HEK293 (cell line): ENCODE data around the gene INPP5B.

Source experiments
- CTCF ChIA-PET: fragments of 350-600 bp; formaldehyde crosslinking; extraction: SDS; loops from one replicate; lab custom pipeline; 2021; ENCODE audit warnings: antibody characterized with exemption; lab: Yijun Ruan, JAX
- POLR2A ChIA-PET: fragments of 300-600 bp; formaldehyde crosslinking; extraction: SDS; loops from one replicate; lab custom pipeline; 2020; ENCODE audit warnings: antibody characterized with exemption, inconsistent platforms; lab: Yijun Ruan, JAX
- H3K27ac ChIP-seq: fragments of 200-500 bp; sonication (Bioruptor generic); 2 replicates; pipeline ENCODE4 v1.5.1; 2014; ENCODE audit warnings: low read depth, low read length, control low read depth, inconsistent platforms; ENCODE audit errors: extremely low read depth
- H3K36me3 ChIP-seq, 2 experiments: fragments of 200-500 bp in 1 of 2; sonication (Bioruptor generic) in 1 of 2; 1 replicate in 1 of 2; 2 replicates in 1 of 2; pipeline ENCODE4 v1.5.1; 2014 to 2017; ENCODE audit warnings: inconsistent platforms in 2 of 2, low read length in 2 of 2; ENCODE audit not compliant: control insufficient read depth in 2 of 2, insufficient read depth in 1 of 2
- H3K4me1 ChIP-seq: fragments of 200-500 bp; sonication (Bioruptor generic); 2 replicates; pipeline ENCODE4 v1.5.1; 2014; ENCODE audit warnings: mild to moderate bottlenecking, low read length, inconsistent platforms; ENCODE audit not compliant: control insufficient read depth, insufficient read depth
- H3K4me3 ChIP-seq: 2 replicates; pipeline ENCODE4 v1.5.1; 2011; ENCODE audit warnings: low read depth, mild to moderate bottlenecking, control low read depth, low read length, moderate library complexity
- H3K9me3 ChIP-seq: fragments of 200-500 bp; sonication (Bioruptor generic); 2 replicates; pipeline ENCODE4 v1.5.1; 2014; ENCODE audit warnings: low read depth, low read length, inconsistent platforms; ENCODE audit not compliant: control insufficient read depth, insufficient read depth
- KLF1 ChIP-seq: fragments of 450-650 bp; formaldehyde crosslinking; IDR thresholded peaks from 2 replicates; pipeline ENCODE4 v1.5.1; 2016; ENCODE audit warnings: missing biosample characterization, missing genetic modification characterization
- KLF8 ChIP-seq: fragments of 450-650 bp; formaldehyde crosslinking; IDR thresholded peaks from 2 replicates; pipeline ENCODE4 v1.5.1; 2016; ENCODE audit warnings: missing biosample characterization, missing genetic modification characterization
- MEIS1 ChIP-seq: sonication (generic); formaldehyde crosslinking; IDR thresholded peaks from 2 replicates; pipeline ENCODE4 v1.8.1; 2022; ENCODE audit warnings: missing genetic modification reagents, mild to moderate bottlenecking, borderline replicate concordance
- OSR2 ChIP-seq: fragments of 450-650 bp; formaldehyde crosslinking; IDR thresholded peaks from 2 replicates; pipeline ENCODE4 v1.5.1; 2016; ENCODE audit warnings: missing biosample characterization, missing genetic modification characterization
- REPIN1 ChIP-seq: fragments of 450-650 bp; formaldehyde crosslinking; IDR thresholded peaks from 2 replicates; pipeline ENCODE4 v1.5.1; 2017; ENCODE audit warnings: missing biosample characterization, missing genetic modification characterization, low read depth
- SALL2 ChIP-seq: fragments of 450-650 bp; formaldehyde crosslinking; IDR thresholded peaks from 2 replicates; pipeline ENCODE4 v1.5.0; 2017; ENCODE audit warnings: missing biosample characterization, mild to moderate bottlenecking, missing genetic modification characterization, borderline replicate concordance
- TCF7L2 ChIP-seq: IDR thresholded peaks from 2 replicates; pipeline ENCODE4 v1.6.1; 2011; ENCODE audit warnings: low read depth, mild to moderate bottlenecking, inconsistent platforms, low read length, moderate library complexity, borderline replicate concordance
- TRIM28 ChIP-seq: IDR thresholded peaks from 2 replicates; pipeline ENCODE4 v1.6.1; 2011; ENCODE audit warnings: low read length, control low read depth, borderline replicate concordance
- YY1 ChIP-seq: fragments of 450-650 bp; formaldehyde crosslinking; IDR thresholded peaks from 2 replicates; pipeline ENCODE4 v1.5.1; 2018; ENCODE audit warnings: missing biosample characterization, missing genetic modification characterization
- ZBTB17 ChIP-seq: fragments of 450-650 bp; formaldehyde crosslinking; IDR thresholded peaks from 2 replicates; pipeline ENCODE4 v1.5.1; 2016; ENCODE audit warnings: missing biosample characterization, missing genetic modification characterization
- ZBTB44 ChIP-seq: fragments of 450-650 bp; IDR thresholded peaks from 2 replicates; pipeline ENCODE4 v1.5.1; 2018; ENCODE audit warnings: missing biosample characterization, mild to moderate bottlenecking, missing genetic modification characterization
- ZNF132 ChIP-seq: fragments of 450-650 bp; formaldehyde crosslinking; IDR thresholded peaks from 2 replicates; pipeline ENCODE4 v1.5.1; 2017; ENCODE audit warnings: missing biosample characterization, missing genetic modification characterization, borderline replicate concordance
- ZNF138 ChIP-seq: fragments of 450-650 bp; formaldehyde crosslinking; IDR thresholded peaks from 2 replicates; pipeline ENCODE4 v1.5.1; 2016; ENCODE audit warnings: missing biosample characterization, missing genetic modification characterization, borderline replicate concordance
- ZNF169 ChIP-seq: fragments of 450-650 bp; formaldehyde crosslinking; IDR thresholded peaks from 2 replicates; pipeline ENCODE4 v1.5.1; 2016; ENCODE audit warnings: missing biosample characterization, missing genetic modification characterization
- ZNF211 ChIP-seq: fragments of 450-650 bp; formaldehyde crosslinking; IDR thresholded peaks from 2 replicates; pipeline ENCODE4 v1.5.1; 2016; ENCODE audit warnings: low read depth, missing biosample characterization, missing genetic modification characterization
- ZNF214 ChIP-seq: fragments of 450-650 bp; formaldehyde crosslinking; IDR thresholded peaks from 2 replicates; pipeline ENCODE4 v1.5.1; 2017; ENCODE audit warnings: missing biosample characterization, mild to moderate bottlenecking, missing genetic modification characterization, borderline replicate concordance
- ZNF239 ChIP-seq: fragments of 450-650 bp; formaldehyde crosslinking; IDR thresholded peaks from 2 replicates; pipeline ENCODE4 v1.5.1; 2016; ENCODE audit warnings: missing biosample characterization, missing genetic modification characterization
- ZNF473 ChIP-seq: fragments of 450-650 bp; formaldehyde crosslinking; IDR thresholded peaks from 2 replicates; pipeline ENCODE4 v1.5.1; 2017; ENCODE audit warnings: missing biosample characterization, missing genetic modification characterization
- ZNF600 ChIP-seq: fragments of 450-650 bp; formaldehyde crosslinking; IDR thresholded peaks from 2 replicates; pipeline ENCODE4 v1.5.1; 2016; ENCODE audit warnings: missing biosample characterization, missing genetic modification characterization
- ZNF623 ChIP-seq: fragments of 450-650 bp; formaldehyde crosslinking; IDR thresholded peaks from 2 replicates; pipeline ENCODE4 v1.5.1; 2016; ENCODE audit warnings: missing biosample characterization, missing genetic modification characterization
- ZNF654 ChIP-seq: fragments of 450-650 bp; formaldehyde crosslinking; IDR thresholded peaks from 2 replicates; pipeline ENCODE4 v1.5.1; 2016; ENCODE audit warnings: low read depth, missing biosample characterization, missing genetic modification characterization
- ZNF677 ChIP-seq: fragments of 450-650 bp; IDR thresholded peaks from 2 replicates; pipeline ENCODE4 v1.5.0; 2018; ENCODE audit warnings: missing biosample characterization, mild to moderate bottlenecking, missing genetic modification characterization, moderate library complexity
- ZNF701 ChIP-seq: fragments of 450-650 bp; formaldehyde crosslinking; IDR thresholded peaks from 2 replicates; pipeline ENCODE4 v1.5.1; 2016; ENCODE audit warnings: missing biosample characterization, missing genetic modification characterization
- ZNF76 ChIP-seq: fragments of 450-650 bp; formaldehyde crosslinking; IDR thresholded peaks from 2 replicates; pipeline ENCODE4; 2016; ENCODE audit warnings: low read depth, missing biosample characterization, missing genetic modification characterization, borderline replicate concordance
- TF ChIP-seq, protein P1 (sequence below): fragments of 450-650 bp; formaldehyde crosslinking; IDR thresholded peaks from 2 replicates; pipeline ENCODE4 v1.5.1; 2016; ENCODE audit warnings: missing biosample characterization, missing genetic modification characterization
- TF ChIP-seq, protein P2 (sequence below): fragments of 450-650 bp; formaldehyde crosslinking; IDR thresholded peaks from 2 replicates; pipeline ENCODE4 v1.5.0; 2017; ENCODE audit warnings: missing biosample characterization, missing genetic modification characterization, borderline replicate concordance

Gene INPP5B

DNA sequence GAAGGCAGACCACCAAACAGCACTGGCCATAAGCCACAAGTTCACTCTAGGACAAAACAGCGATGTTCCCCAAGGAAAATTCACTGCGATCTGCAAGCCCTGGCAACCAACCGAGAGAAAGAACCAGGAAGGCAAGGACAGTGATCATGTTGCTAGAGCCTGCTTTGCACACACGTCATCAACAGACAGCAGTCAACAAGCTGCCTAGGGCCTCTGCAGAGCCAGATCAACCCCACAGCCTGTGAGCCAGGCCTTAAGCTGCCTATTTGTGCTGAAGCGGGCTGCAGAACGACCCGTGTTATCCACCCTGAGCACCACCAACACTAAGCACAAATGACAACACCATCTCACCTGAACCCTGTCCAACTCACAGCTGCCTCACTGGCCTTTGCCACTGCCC is 132.6 kb downstream of the INPP5B start:
- Histone ChIP-seq H3K4me1 (peaks cover 1% of the 10 kb centered on the region; the same call in 1 of the 2 replicates), H3K9me3 (no peaks in the 10 kb centered on the region), H3K27ac (no peak overlapping the region), H3K36me3 (peaks cover 6 to 73% of the 10 kb centered on the region in 2 experiments; a peak in 2 of 3 replicates), H3K4me3 (no peak overlapping the region)
- ChIA-PET CTCF (no interaction called here), POLR2A (no interaction called here)
- TF ChIP-seq ZNF600 (tag by site-specific recombination) (peak; percentile 62), OSR2 (tag by site-specific recombination) (no peak)

DNA sequence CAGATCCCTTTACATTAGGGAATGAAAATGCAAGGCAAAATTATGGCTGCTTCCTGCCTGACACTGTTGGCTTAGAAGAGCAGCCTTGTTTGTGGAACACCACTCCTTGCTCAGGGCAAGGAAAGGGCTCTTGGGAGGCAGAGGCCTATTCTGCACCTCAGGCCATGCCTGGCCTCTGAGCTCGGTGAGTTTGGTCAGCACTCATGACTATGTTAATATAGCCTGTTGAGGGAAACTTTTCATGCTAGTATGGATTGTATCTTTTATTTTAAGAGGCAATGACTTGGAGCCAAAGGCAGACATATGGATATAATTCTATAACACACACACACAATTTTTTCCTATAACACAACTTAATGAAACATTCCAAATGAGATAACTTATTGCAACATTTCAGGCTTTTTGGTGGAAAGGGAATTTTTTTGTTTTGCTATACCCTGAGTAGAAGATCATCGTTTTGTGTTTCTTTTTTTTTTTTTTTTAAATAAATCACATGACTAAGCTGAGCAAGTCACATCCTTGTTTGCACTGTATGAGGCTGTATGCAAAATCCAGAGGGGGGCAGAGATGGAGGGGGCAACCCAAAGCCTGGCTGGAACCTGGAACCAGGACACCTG is 133.2 kb downstream of the INPP5B start:
- H3K4me1 ChIP-seq: peaks cover 3% of the 10 kb centered on the region; the same call in 1 of the 2 replicates
- ChIA-PET POLR2A (no interaction called here), CTCF (no interaction called here)
- TF ChIP-seq ZBTB44 (no peak), SALL2 (tag by site-specific recombination) (no peak), ZNF138 (tag by site-specific recombination) (no peak), ZNF473 (no peak), ZNF701 (tag by site-specific recombination) (no peak), KLF8 (tag by site-specific recombination) (no peak), ZNF239 (tag by site-specific recombination) (no peak), MEIS1 (CRISPR knock-in tag) (no peak), REPIN1 (no peak), ZNF76 (no peak), ZNF654 (tag by site-specific recombination) (no peak)
- TF ChIP-seq, protein P1, sequence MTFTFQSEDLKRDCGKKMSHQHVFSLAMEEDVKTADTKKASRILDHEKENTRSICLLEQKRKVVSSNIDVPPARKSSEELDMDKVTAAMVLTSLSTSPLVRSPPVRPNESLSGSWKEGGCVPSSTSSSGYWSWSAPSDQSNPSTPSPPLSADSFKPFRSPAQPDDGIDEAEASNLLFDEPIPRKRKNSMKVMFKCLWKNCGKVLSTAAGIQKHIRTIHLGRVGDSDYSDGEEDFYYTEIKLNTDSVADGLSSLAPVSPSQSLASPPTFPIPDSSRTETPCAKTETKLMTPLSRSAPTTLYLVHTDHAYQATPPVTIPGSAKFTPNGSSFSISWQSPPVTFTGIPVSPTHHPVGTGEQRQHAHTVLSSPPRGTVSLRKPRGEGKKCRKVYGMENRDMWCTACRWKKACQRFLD: no peak
- no peak overlapping the region for H3K4me3 ChIP-seq
- peaks cover 6 to 68% of the 10 kb centered on the region in 2 experiments; a peak in 2 of 3 replicates for H3K36me3 ChIP-seq
- no peak overlapping the region for H3K27ac ChIP-seq
- H3K9me3 ChIP-seq: no peaks in the 10 kb centered on the region

DNA sequence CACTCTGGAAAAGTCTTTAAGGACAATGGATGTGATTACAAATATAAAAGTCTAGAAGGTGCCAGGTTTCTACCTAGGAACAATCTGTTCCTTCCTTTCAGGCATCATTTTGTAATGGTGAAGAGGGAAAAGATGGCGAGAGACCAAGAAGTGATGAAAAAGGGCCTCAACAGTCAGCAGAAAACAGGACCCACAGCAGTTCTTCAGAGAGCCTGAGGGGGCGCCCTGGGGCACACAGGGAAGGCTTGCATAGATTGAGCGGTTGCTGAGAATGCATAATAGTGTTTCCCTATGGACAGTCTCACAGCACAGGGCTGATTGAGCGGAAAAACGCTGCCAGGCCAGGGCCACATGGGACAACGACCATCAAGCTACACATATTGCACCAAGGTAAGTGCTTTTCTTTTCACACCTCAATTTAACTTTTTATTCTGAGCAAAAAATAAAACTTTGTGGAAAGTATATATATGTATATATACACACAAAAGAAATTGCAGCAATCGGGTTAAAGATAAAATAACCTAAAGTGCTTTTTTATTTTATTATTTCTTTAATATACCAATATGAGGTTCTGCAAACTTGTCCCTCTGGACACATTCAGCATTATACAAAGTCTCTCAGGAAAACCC is 135.7 kb downstream of the INPP5B start:
- ChIA-PET CTCF (interaction anchor here (0.8 to 2.0 kb wide), 5 partner anchors 9 to 48 kb away, joined by 3 to 10 read pairs (median 5); partner anchors contain the start of gene MTF1), POLR2A (no interaction called here)
- Histone ChIP-seq H3K9me3 (no peaks in the 10 kb centered on the region), H3K36me3 (peaks cover 6 to 58% of the 10 kb centered on the region in 2 experiments; a peak in 2 of 3 replicates), H3K4me1 (peaks cover 3% of the 10 kb centered on the region; the same call in 1 of the 2 replicates), H3K27ac (no peak overlapping the region), H3K4me3 (no peak overlapping the region)
- TF ChIP-seq ZNF132 (tag by site-specific recombination): no peak
- no peak for TF ChIP-seq ZNF214 (tag by site-specific recombination)
- TF ChIP-seq ZNF623: no peak
- TF ChIP-seq TRIM28: peak; percentile 82
- TF ChIP-seq, protein P2, sequence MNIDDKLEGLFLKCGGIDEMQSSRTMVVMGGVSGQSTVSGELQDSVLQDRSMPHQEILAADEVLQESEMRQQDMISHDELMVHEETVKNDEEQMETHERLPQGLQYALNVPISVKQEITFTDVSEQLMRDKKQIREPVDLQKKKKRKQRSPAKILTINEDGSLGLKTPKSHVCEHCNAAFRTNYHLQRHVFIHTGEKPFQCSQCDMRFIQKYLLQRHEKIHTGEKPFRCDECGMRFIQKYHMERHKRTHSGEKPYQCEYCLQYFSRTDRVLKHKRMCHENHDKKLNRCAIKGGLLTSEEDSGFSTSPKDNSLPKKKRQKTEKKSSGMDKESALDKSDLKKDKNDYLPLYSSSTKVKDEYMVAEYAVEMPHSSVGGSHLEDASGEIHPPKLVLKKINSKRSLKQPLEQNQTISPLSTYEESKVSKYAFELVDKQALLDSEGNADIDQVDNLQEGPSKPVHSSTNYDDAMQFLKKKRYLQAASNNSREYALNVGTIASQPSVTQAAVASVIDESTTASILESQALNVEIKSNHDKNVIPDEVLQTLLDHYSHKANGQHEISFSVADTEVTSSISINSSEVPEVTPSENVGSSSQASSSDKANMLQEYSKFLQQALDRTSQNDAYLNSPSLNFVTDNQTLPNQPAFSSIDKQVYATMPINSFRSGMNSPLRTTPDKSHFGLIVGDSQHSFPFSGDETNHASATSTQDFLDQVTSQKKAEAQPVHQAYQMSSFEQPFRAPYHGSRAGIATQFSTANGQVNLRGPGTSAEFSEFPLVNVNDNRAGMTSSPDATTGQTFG (tag by site-specific recombination): no peak
- peak; percentile 75 for TF ChIP-seq ZBTB17 (tag by site-specific recombination)
- no peak for TF ChIP-seq TCF7L2
- no peak for TF ChIP-seq YY1
- TF ChIP-seq ZNF600 (tag by site-specific recombination): no peak
- no peak for TF ChIP-seq ZNF211
- TF ChIP-seq ZNF169 (tag by site-specific recombination): no peak
- no peak for TF ChIP-seq ZNF677
- no peak for TF ChIP-seq KLF1 (tag by site-specific recombination)
